PC-3 (cell line): ENCODE data around the gene CDC37L1. TPM values are rescaled to one million over a fixed set of nuclear protein-coding genes. Genes with fewer than 3 reads are reported as not detected.

Source experiments
- ATAC-seq: fragments of 200-7000 bp; cut with Tn5 transposase; 2 replicates; pipeline ENCODE4 v1.9.1; 2020; ENCODE audit warnings: mild to moderate bottlenecking, moderate library complexity
- BruUV-seq: library from RNA; stranded (reverse); fragments of 400-500 nt; replicated peaks from 2 replicates; lab custom pipeline; 2021; lab: Mats Ljungman, UMichigan
- CTCF ChIA-PET: fragments of 300-600 bp; sonication (Branson Sonifier 250); formaldehyde crosslinking; loops from one replicate; lab custom pipeline; 2022; ENCODE audit warnings: antibody characterized with exemption; lab: Charles Lee
- POLR2A ChIA-PET: fragments of 300-600 bp; sonication (Branson Sonifier 250); formaldehyde crosslinking; loops from one replicate; lab custom pipeline; 2022; ENCODE audit warnings: antibody characterized with exemption; ENCODE audit not compliant: unreplicated experiment; lab: Charles Lee
- DNase-seq: peaks from one replicate; pipeline ENCODE4 v3.0.0-alpha.2; 2015
- H2AFZ ChIP-seq: fragments of 300-600 bp; sonication (generic); 2 replicates; pipeline ENCODE4 v1.6.0; 2016; ENCODE audit warnings: antibody characterized with exemption, low read length
- H3F3A ChIP-seq: fragments of 300-600 bp; sonication (generic); one replicate; pipeline ENCODE4 v1.6.0; 2017; ENCODE audit warnings: antibody characterized with exemption, low read length, control low read depth, mild to moderate bottlenecking; ENCODE audit not compliant: unreplicated experiment
- H3K27ac ChIP-seq: fragments of 300-600 bp; sonication (generic); 2 replicates; pipeline ENCODE4 v1.5.1; 2016; ENCODE audit warnings: mild to moderate bottlenecking, low read length
- H3K27me3 ChIP-seq: fragments of 300-600 bp; sonication (generic); 2 replicates; pipeline ENCODE4 v1.6.1; 2016; ENCODE audit warnings: low read length, mixed read lengths
- H3K36me3 ChIP-seq: fragments of 300-600 bp; sonication (generic); 2 replicates; pipeline ENCODE4 v1.6.1; 2016; ENCODE audit warnings: low read depth, mixed run types, low read length, mixed read lengths
- H3K4me1 ChIP-seq: fragments of 300-600 bp; sonication (generic); 2 replicates; pipeline ENCODE4 v1.5.1; 2016; ENCODE audit warnings: low read length; ENCODE audit not compliant: insufficient read depth
- H3K4me2 ChIP-seq: fragments of 300-600 bp; sonication (generic); 2 replicates; pipeline ENCODE4 v1.6.0; 2016; ENCODE audit warnings: low read length
- H3K4me3 ChIP-seq: fragments of 300-600 bp; sonication (generic); 2 replicates; pipeline ENCODE4 v1.5.1; 2016; ENCODE audit warnings: mild to moderate bottlenecking, low read length, mixed read lengths
- H3K79me2 ChIP-seq: fragments of 300-600 bp; sonication (generic); 2 replicates; pipeline ENCODE4 v1.6.1; 2017; ENCODE audit warnings: low read length, mixed read lengths
- H3K9ac ChIP-seq: fragments of 300-600 bp; sonication (generic); 2 replicates; pipeline ENCODE4 v1.6.0; 2016; ENCODE audit warnings: mild to moderate bottlenecking, low read length
- H3K9me2 ChIP-seq: fragments of 300-600 bp; sonication (generic); replicated peaks from 2 replicates; pipeline ENCODE4 v1.6.1; 2016; ENCODE audit warnings: mixed run types, low read length, mixed read lengths
- H3K9me3 ChIP-seq: fragments of 300-600 bp; sonication (generic); 2 replicates; pipeline ENCODE4 v1.6.1; 2016; ENCODE audit warnings: low read length, mixed read lengths
- H4K20me1 ChIP-seq: fragments of 300-600 bp; sonication (generic); 2 replicates; pipeline ENCODE4 v1.6.1; 2016; ENCODE audit warnings: low read length, mixed read lengths
- CTCF ChIP-seq: fragments of 300-600 bp; sonication (generic); conservative IDR thresholded peaks from 2 replicates; pipeline ENCODE4 v1.5.1; 2017; ENCODE audit warnings: antibody characterized with exemption, low read depth, mild to moderate bottlenecking, low read length
- EZH2 ChIP-seq: fragments of 300-600 bp; sonication (generic); IDR thresholded peaks from one replicate; pipeline ENCODE4 v1.6.1; 2017; ENCODE audit warnings: antibody characterized with exemption, mild to moderate bottlenecking, low read length; ENCODE audit not compliant: unreplicated experiment
- EZH2phosphoT487 ChIP-seq: fragments of 300-600 bp; sonication (generic); IDR thresholded peaks from 2 replicates; pipeline ENCODE4 v1.6.1; 2018; ENCODE audit warnings: mild to moderate bottlenecking, antibody characterized with exemption, low read length, borderline replicate concordance
- intact Hi-C: fragments of 100-400 bp; cut with micrococcal nuclease; formaldehyde crosslinking; loops from 2 replicates; pipeline ENCODE4 v1.9.0; 2023
- total RNA-seq: library from RNA; depleted of rRNA; stranded (reverse); fragments of >200 nt; gene quantifications from 2 replicates; pipeline ENCODE4 v1.2.3, GENCODE V29; 2014

CDC37L1 gene
- total RNA-seq, 1 experiment from 2014 or later = 5.1 TPM

- H3F3A ChIP-seq = no peaks in the 10 kb centered on the region
- no peaks in the 10 kb centered on the region for H3K79me2 ChIP-seq
- intact Hi-C loops = no loop called here
- no peak overlapping the region for H3K9ac ChIP-seq
- H3K4me1 ChIP-seq = peaks cover 5% of the 10 kb centered on the region; the same call in 1 of the 2 replicates
- no TSS peak for BruUV-seq
- no peaks in the 10 kb centered on the region for H4K20me1 ChIP-seq
- H3K9me2 ChIP-seq = no peaks in the 10 kb centered on the region
- no peak overlapping the region for H3K27ac ChIP-seq
- TF ChIP-seq EZH2phosphoT487 (no peak), CTCF (no peak), EZH2 (no peak)
- no peak for ATAC-seq
- DNase-seq = no peak
- no peak overlapping the region for H3K4me3 ChIP-seq
- H2AFZ ChIP-seq = no peak overlapping the region
- ChIA-PET POLR2A (interaction anchor here (0.5 kb wide), 1 partner anchor 48 kb away, joined by 5 read pairs; no protein-coding TSS in a partner anchor), CTCF (interaction anchor here (0.5 kb wide), 1 partner anchor 32 kb away, joined by 7 read pairs; no protein-coding TSS in a partner anchor)
- no peaks in the 10 kb centered on the region for H3K27me3 ChIP-seq
- no peak overlapping the region for H3K4me2 ChIP-seq
- H3K36me3 ChIP-seq = peaks cover 8% of the 10 kb centered on the region
- no peaks in the 10 kb centered on the region for H3K9me3 ChIP-seq
Measured at GRCh38 chr9:4709380-4709779, 30.0 kb downstream of the CDC37L1 start.

- intact Hi-C loops = no loop called here
- POLR2A ChIA-PET = no interaction called here
Measured at GRCh38 chr9:4713849-4714248, 34.5 kb downstream of the CDC37L1 start.

More at GRCh38 chr9:4713849-4714248, 34.5 kb downstream of the CDC37L1 start:
- CTCF ChIA-PET = no interaction called here
- no peaks in the 10 kb centered on the region for H3K9me3 ChIP-seq
- H3K4me3 ChIP-seq = no peak overlapping the region
- H3K9me2 ChIP-seq = no peaks in the 10 kb centered on the region
- no peaks in the 10 kb centered on the region for H3K79me2 ChIP-seq
- peaks cover 16% of the 10 kb centered on the region for H3K36me3 ChIP-seq
- TF ChIP-seq EZH2 (no peak), CTCF (no peak), EZH2phosphoT487 (no peak)
- H3K27me3 ChIP-seq = no peaks in the 10 kb centered on the region
- no peak overlapping the region for H3K27ac ChIP-seq
- H3K9ac ChIP-seq = no peak overlapping the region
- DNase-seq (no peak), ATAC-seq (no peak)
- H4K20me1 ChIP-seq = no peaks in the 10 kb centered on the region
- no peak overlapping the region for H3K4me2 ChIP-seq
- H2AFZ ChIP-seq = no peak overlapping the region
- H3K4me1 ChIP-seq = no peaks in the 10 kb centered on the region
- no TSS peak for BruUV-seq
- H3F3A ChIP-seq = no peaks in the 10 kb centered on the region
